NCI-H1092 (cell line): ENCODE results near the gene NR3C1.

Source experiments
- DNase-seq: peaks from one replicate; lab custom pipeline; 2025; lab: John Stamatoyannopoulos, UW

Gene NR3C1

DNA sequence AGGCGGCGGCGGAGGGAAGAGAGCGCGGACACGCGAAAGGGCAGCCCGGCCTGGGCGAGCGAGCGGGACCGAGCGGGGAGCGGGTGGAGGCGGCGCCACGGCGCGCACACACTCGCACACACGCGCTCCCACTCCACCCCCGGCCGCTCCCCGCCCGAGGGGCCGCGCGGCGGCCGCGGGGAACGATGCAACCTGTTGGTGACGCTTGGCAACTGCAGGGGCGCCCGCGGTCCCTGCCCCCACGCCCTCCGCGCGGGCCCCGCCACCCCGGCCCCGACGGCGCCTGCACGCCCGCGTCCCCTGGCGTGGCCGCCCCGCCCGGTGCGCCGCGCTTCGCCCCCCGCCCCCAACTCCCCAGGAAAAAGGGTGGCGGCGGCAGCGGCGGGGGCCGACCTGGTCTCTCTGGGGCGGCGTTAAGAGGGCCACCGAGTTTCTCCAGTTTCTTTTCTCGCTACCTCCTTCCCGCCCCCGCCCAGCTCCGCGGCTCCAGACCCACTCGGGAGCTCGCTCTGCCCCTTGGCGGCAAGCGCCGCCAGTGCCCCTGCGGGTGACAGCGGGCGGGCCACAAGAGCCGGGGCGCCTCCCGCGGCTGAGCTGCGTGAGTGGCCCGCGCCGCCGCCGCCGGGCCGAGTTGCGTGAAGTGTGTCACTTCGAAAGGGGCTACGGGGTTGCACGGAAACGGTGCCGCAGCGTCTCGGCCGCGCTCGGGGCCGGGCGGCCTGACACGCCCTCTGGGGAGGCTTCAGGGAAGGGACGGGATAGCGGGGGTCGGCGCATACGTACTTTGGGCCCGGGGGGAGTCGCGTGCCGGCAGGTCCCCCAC, at the start of gene NR3C1:
Gene NR3C1, minus strand, starts transcription at position 94 of the 823 bp plus-strand sequence. CDS start 2,847 bp downstream, outside the sequence.
- peak; percentile 59 for DNase-seq

GRCh38 chr5:143449772-143450171, 46.3 kb upstream of the NR3C1 start:
- DNase-seq, result no peak

DNA sequence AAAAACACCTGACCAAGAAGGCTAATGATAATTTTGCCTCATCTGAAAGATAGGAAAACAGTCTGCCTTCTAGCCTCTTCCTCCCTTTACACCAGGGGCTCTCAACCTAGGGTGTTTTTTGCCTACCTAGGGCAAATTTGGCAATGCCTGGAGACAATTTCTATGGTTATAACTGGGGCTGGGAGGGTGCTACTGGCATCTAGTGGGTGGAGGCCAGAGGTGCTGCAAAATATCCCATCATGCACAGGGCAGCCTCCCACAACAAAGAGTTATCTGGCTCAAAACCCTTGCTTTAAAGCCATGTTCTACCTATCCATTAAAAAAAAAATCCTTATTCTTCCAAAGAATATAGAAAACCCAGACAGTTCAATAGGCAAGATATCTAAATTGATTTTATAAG, 45.0 kb upstream of the NR3C1 start:
- DNase-seq, result no peak

- DNase-seq, result no peak
Measured at GRCh38 chr5:143447983-143448382, 44.5 kb upstream of the NR3C1 start.

- no peak for DNase-seq
Measured at GRCh38 chr5:143446535-143447226, 43.2 kb upstream of the NR3C1 start.

- DNase-seq, result no peak
Measured at GRCh38 chr5:143445776-143446175, 42.3 kb upstream of the NR3C1 start.

GRCh38 chr5:143443330-143443729, 39.8 kb upstream of the NR3C1 start:
- DNase-seq, result no peak

DNA sequence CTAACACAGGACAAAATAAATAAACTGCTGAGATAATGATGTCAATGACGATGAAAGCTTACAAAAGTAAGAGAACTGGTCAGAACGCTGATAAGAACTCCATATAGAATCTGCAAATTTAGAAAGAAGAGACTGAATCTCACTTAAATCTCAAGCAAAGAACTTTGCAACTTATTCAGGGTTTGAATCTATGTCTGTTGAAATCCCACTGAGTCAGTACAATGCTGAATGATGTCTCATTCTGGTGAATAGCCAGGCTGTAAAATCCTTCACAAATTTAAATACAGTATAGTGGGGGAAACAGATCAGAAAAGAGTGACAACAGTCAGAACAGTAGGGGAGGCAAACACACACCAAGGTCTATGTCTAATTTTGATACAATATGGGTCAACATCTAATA, 38.9 kb upstream of the NR3C1 start:
- DNase-seq, result no peak

GRCh38 chr5:143440448-143441115, 37.1 kb upstream of the NR3C1 start:
- peak; percentile 81 for DNase-seq

DNA sequence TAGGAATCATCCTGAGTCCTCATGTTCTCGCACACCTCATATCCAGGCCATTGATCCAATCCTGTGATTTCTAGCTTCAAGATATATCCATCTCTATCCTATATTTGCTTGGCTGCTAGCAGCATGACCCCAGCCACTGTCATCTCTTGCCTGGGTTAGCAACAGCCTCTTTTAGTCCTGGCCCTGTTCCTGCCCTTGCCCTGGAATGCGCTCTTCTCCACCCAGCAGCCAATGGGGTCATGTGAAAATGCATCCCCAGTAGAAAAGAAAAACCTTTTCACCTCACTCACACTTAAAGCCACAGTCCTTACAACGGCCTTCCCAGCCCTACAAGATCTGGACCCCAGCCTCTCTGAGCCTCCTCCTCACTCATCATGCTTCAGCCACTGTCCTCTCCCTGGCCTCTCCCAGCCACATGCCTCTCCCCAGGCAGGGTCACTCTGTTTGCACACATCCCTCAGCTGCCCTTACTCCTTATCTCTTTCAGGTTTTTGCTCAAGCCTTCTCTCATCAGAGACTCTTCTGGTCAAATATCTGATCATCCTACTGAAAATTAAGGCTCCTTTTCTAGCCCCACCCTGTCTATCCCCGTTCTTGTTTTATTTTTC, 34.3 kb upstream of the NR3C1 start:
- DNase-seq, result no peak

DNA sequence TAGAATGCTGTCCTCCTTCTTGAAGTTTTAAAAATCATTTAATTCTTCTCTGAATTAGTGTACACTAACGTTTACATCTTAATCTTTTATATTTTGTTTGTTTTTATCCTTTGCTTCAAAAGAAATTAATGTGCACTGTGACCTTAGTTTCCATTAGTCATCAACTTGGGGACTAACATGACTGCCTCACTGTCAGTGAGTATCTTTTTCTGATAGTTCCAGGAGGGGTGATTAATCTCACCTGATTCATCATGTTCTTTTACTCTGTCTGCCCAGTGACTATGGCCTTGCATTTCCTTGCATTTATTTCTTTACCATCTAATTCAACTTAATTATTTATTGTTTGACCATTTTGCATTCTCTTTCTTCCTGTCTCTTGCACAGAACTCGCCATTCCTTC, 33.4 kb upstream of the NR3C1 start:
- DNase-seq, result no peak

DNA sequence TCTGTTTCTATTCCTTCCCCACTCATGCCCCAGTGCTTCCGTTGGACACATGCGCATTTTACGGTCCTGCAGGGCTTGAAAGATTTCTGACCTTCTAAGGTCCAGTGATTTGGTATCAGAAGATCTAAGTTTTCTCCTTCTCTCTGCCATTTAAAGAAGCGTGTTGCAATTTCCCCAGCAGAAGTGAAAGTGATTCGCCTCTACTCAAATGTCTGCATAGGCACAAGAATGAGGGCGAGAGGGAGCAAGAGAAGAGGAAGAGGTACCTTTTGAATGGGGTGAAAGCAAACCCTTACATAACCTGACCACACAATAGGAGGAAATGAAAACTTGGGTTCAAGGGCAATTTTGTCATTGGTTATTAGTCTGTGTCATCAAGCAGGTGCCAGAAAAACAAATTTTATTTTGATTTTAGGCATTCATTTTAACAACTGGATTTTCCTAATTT, 31.7 kb upstream of the NR3C1 start:
- DNase-seq, result no peak

- no peak for DNase-seq
Measured at GRCh38 chr5:143434261-143435209, 31.0 kb upstream of the NR3C1 start.

GRCh38 chr5:143433670-143434069, 30.2 kb upstream of the NR3C1 start:
- DNase-seq, result no peak

DNA sequence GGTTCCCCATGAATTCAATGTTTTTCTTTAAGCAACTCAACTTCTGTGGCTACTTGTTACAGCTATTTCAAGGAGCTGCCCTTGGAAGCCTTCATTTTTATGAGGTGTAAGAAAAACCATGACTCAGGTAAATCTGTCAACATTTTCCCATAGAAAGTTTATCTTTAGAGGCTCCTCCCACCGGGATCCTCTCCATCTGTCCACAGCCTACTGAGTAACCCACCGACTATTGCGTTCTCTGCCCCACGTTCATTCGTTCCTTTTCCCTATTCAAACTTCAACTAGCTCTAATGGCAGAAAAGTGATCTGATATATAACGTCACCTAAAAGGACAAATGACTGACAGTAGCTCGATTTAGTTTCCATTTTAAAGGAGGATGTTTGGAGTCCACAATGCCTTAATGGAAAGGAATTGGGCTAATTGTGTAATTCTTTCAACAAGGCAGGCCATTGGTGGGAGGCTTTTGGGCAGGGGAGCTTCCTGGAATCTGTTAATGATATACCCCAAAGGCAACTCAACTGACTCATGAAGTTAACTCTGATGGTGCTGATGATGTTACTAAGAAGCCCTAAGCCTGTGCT, 29.3 kb upstream of the NR3C1 start:
- no peak for DNase-seq

DNA sequence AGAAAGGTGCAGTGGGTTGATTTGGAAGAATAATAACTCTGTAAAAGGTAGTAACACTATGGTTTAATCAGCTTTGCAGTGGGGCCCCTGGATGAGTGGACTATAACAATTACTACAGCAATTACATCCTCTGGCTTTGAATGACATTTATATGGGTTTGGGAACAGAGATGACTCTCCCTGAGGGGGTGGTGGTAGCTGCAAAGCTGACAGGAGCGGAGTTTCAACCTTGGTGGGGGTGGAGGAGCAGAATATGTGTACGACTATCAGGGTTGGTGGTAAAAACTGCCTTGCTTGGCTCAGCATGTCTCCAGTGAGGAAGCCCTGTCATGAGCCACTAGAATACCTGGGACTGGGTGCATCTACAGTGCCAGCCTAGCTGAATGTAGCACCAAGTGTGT, 28.3 kb upstream of the NR3C1 start:
- DNase-seq, result no peak

- no peak for DNase-seq
Measured at GRCh38 chr5:143428738-143429420, 25.4 kb upstream of the NR3C1 start.

GRCh38 chr5:143428155-143428554, 24.7 kb upstream of the NR3C1 start:
- DNase-seq, result no peak

GRCh38 chr5:143427122-143427735, 23.7 kb upstream of the NR3C1 start:
- no peak for DNase-seq
